Naive B cell (primary cell): ENCODE data around the gene OSBPL1A. TPM values are rescaled to one million over a fixed set of nuclear protein-coding genes. Genes with fewer than 3 reads are reported as not detected.

Experiments used
- ATAC-seq, 2 donors: fragments of 150-1000 bp; cut with Tn5 transposase; 2 replicates each; pipeline ENCODE4 v1.10.0; 2021; ENCODE audit warnings: low read depth in 2 of 2, mild to moderate bottlenecking in 2 of 2, moderate library complexity in 2 of 2
- DNase-seq: peaks from one replicate; pipeline ENCODE4 v3.0.0; 2022
- H3K27ac Mint-ChIP-seq, 6 donors: one replicate each; pipeline ENCODE4 v1.8.0; 2020 to 2022; ENCODE audit warnings: mild to moderate bottlenecking in 6 of 6, mixed read lengths in 6 of 6, moderate library complexity in 5 of 6, inconsistent platforms in 2 of 6
- H3K27me3 Mint-ChIP-seq, 3 donors: one replicate each; pipeline ENCODE4 v1.8.0; 2021 to 2022; ENCODE audit warnings: mixed read lengths in 3 of 3, mild to moderate bottlenecking in 1 of 3
- H3K36me3 Mint-ChIP-seq, 2 donors: one replicate each; pipeline ENCODE4 v1.8.0; 2020 to 2022; ENCODE audit warnings: mixed read lengths in 2 of 2, inconsistent platforms in 1 of 2, mild to moderate bottlenecking in 1 of 2
- H3K4me1 Mint-ChIP-seq, 3 donors: one replicate each; pipeline ENCODE4 v1.8.0; 2020 to 2022; ENCODE audit warnings: mixed read lengths in 3 of 3, inconsistent platforms in 1 of 3, mild to moderate bottlenecking in 1 of 3, moderate library complexity in 1 of 3
- H3K4me3 Mint-ChIP-seq, 8 donors: one replicate each; pipeline ENCODE4 v1.8.0; 2020 to 2022; ENCODE audit warnings: mild to moderate bottlenecking in 8 of 8, mixed read lengths in 8 of 8, moderate library complexity in 8 of 8, inconsistent platforms in 2 of 8
- H3K9me3 Mint-ChIP-seq, 7 donors: one replicate each; pipeline ENCODE4 v1.8.0; 2020 to 2022; ENCODE audit warnings: mixed read lengths in 7 of 7, mild to moderate bottlenecking in 5 of 7, inconsistent platforms in 2 of 7, moderate library complexity in 1 of 7
- polyA plus RNA-seq, 6 donors: library from polyadenylated mRNA; unstranded; fragments of 300-500 nt; fragmentation: Illumina TruSeq; gene quantifications; one replicate each; pipeline ENCODE4 v1.2.3, GENCODE V29; 2021; ENCODE audit warnings: low read depth in 6 of 6

The OSBPL1A gene
- polyA plus RNA-seq, 6 donors from 2014 or later, result 1.8 to 4.4 (median 3.6) TPM; not detected in 1

GRCh38 chr18:24268784-24269550, 128.7 kb downstream of the OSBPL1A start:
- peaks cover 0 to 9% (median 3%) of the 10 kb centered on the region in 7 donors for H3K9me3 Mint-ChIP-seq
- ATAC-seq (no peak), DNase-seq (no peak)
- peaks cover 10 to 20% (median 10%) of the 10 kb centered on the region in 3 donors for H3K4me1 Mint-ChIP-seq
- H3K27me3 Mint-ChIP-seq, result peaks cover 4 to 20% (median 15%) of the 10 kb centered on the region in 3 donors
- peaks cover 0 to 8% of the 10 kb centered on the region in 2 donors for H3K36me3 Mint-ChIP-seq
- H3K4me3 Mint-ChIP-seq, result no peak overlapping the region
- peak overlapping the region in 2 of 6 donors; percentile 0 to 67 for H3K27ac Mint-ChIP-seq

- Mint-ChIP-seq H3K27me3 (peaks cover 0 to 15% (median 7%) of the 10 kb centered on the region in 3 donors), H3K4me3 (no peak overlapping the region), H3K9me3 (peaks cover 0 to 9% (median 3%) of the 10 kb centered on the region in 7 donors), H3K27ac (no peak overlapping the region), H3K4me1 (peaks cover 10 to 20% (median 10%) of the 10 kb centered on the region in 3 donors), H3K36me3 (peaks cover 0 to 8% of the 10 kb centered on the region in 2 donors)
- ATAC-seq (no peak), DNase-seq (no peak)
Observed at GRCh38 chr18:24267878-24268277, 129.7 kb downstream of the OSBPL1A start.

DNA sequence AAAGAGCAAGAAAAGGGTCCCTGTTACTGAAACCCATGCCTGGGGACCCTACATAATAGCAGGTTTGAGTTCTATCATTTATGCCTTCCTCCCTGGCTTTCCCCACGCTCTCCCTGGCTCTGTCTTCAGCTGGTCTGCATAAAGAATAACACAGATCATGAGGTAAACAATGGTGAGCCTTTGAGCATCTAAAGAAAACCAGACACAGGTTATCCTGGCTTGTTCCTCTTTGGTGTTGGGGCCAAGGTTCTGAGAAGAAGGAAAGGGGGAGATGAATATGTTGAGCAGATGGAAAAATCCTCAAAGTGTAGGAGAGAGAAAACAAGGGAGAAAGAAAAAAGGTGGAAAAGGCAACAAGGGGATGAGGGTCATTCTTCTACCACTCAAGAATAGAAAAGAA, 131.5 kb downstream of the OSBPL1A start:
- Mint-ChIP-seq H3K9me3 (peaks cover 0 to 9% (median 3%) of the 10 kb centered on the region in 7 donors), H3K27ac (peak overlapping the region in 1 of 6 donors; percentile 20), H3K36me3 (peaks cover 0 to 8% of the 10 kb centered on the region in 2 donors), H3K4me3 (no peak overlapping the region), H3K27me3 (peaks cover 0 to 5% (median 5%) of the 10 kb centered on the region in 3 donors), H3K4me1 (peaks cover 2 to 10% (median 6%) of the 10 kb centered on the region in 3 donors)
- DNase-seq (no peak), ATAC-seq (no peak)

GRCh38 chr18:24265502-24266064, 132.0 kb downstream of the OSBPL1A start:
- Mint-ChIP-seq H3K4me3 (no peak overlapping the region), H3K4me1 (peaks cover 0 to 6% (median 4%) of the 10 kb centered on the region in 3 donors)

GRCh38 chr18:24263050-24263449, 134.6 kb downstream of the OSBPL1A start:
- ATAC-seq (no peak), DNase-seq (no peak)
- H3K9me3 Mint-ChIP-seq, result peaks cover 0 to 9% (median 5%) of the 10 kb centered on the region in 7 donors
- no peak overlapping the region for H3K4me3 Mint-ChIP-seq
- no peak overlapping the region for H3K27ac Mint-ChIP-seq
- H3K27me3 Mint-ChIP-seq, result no peaks in the 10 kb centered on the region
- peaks cover 0 to 4% (median 4%) of the 10 kb centered on the region in 3 donors for H3K4me1 Mint-ChIP-seq
- H3K36me3 Mint-ChIP-seq, result peaks cover 0 to 8% of the 10 kb centered on the region in 2 donors

More at GRCh38 chr18:24265502-24266064, 132.0 kb downstream of the OSBPL1A start:
- H3K27me3 Mint-ChIP-seq, result no peaks in the 10 kb centered on the region
- peaks cover 0 to 8% of the 10 kb centered on the region in 2 donors for H3K36me3 Mint-ChIP-seq
- peaks cover 0 to 9% (median 3%) of the 10 kb centered on the region in 7 donors for H3K9me3 Mint-ChIP-seq
- DNase-seq (no peak), ATAC-seq (no peak)
- peak overlapping the region in 1 of 6 donors; percentile 20 for H3K27ac Mint-ChIP-seq

DNA sequence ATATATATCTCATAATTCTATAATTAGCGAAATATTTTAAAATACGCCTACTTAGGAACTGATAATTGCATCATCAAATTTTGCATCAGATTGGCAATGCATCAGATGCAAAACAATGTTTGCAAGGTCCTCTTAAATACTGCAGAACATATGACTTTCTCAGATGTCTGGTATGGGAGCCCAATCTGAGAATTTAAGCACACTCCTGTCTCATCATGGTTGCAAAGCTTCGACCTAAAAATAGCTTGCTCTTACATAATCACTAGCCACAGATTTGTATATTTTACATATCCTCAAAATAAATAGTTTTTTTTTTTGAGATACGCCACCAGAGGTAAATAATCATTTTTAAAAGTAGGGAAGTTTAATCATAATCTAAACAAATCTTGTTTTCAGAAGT, 135.5 kb downstream of the OSBPL1A start:
- H3K9me3 Mint-ChIP-seq, result peaks cover 0 to 9% (median 4%) of the 10 kb centered on the region in 7 donors
- DNase-seq, result no peak
- ATAC-seq, result no peak
- peaks cover 0 to 8% of the 10 kb centered on the region in 2 donors for H3K36me3 Mint-ChIP-seq
- no peak overlapping the region for H3K4me3 Mint-ChIP-seq
- H3K27ac Mint-ChIP-seq, result no peak overlapping the region
- peaks cover 0 to 4% (median 0%) of the 10 kb centered on the region in 3 donors for H3K4me1 Mint-ChIP-seq
- H3K27me3 Mint-ChIP-seq, result no peaks in the 10 kb centered on the region

DNA sequence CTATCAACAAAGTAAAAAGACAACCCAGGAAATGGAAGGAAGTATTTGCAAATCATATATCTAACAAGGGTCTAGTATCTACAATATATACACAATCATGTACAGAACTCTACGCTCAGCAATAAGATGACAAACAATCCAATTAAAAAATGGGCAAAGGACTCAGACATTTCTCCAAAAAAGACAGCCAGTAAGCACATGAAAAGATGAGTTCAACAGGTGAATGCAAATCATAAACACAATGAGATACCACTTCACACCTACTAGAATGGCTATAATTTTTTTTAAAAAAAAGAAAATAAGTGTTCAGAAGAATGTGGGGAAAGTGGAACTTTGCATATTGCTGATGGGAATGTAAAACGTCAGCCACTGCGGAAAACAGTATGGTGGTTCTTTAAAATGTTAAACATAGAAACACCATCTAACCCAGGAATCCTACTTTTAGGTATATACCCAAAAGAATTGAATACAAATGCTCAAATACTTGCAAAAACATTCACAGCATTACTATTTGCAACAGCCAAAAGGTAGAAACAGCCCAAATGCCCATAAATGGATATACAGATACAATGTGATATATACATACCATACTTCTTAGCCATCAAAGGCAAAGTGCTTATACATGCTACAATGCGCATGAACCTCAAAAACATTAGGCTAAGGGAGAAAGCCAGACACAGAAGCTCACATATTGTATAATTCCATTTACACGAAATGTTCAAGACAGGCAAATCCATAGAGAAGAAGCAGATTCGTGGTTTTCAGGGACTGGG, 137.6 kb downstream of the OSBPL1A start:
- no peak for DNase-seq
- no peaks in the 10 kb centered on the region for H3K4me1 Mint-ChIP-seq
- peak overlapping the region in 1 of 6 donors; percentile 3 for H3K27ac Mint-ChIP-seq
- no peaks in the 10 kb centered on the region for H3K36me3 Mint-ChIP-seq
- H3K9me3 Mint-ChIP-seq, result peaks cover 0 to 4% (median 1%) of the 10 kb centered on the region in 7 donors
- no peak overlapping the region for H3K4me3 Mint-ChIP-seq
- H3K27me3 Mint-ChIP-seq, result no peaks in the 10 kb centered on the region
- ATAC-seq, result no peak

- no peak overlapping the region for H3K27ac Mint-ChIP-seq
- ATAC-seq, result no peak
- DNase-seq, result no peak
- no peaks in the 10 kb centered on the region for H3K27me3 Mint-ChIP-seq
- H3K4me3 Mint-ChIP-seq, result no peak overlapping the region
- peaks cover 0 to 4% (median 1%) of the 10 kb centered on the region in 7 donors for H3K9me3 Mint-ChIP-seq
- H3K36me3 Mint-ChIP-seq, result no peaks in the 10 kb centered on the region
- H3K4me1 Mint-ChIP-seq, result no peaks in the 10 kb centered on the region
Observed at GRCh38 chr18:24254071-24254470, 143.6 kb downstream of the OSBPL1A start.

DNA sequence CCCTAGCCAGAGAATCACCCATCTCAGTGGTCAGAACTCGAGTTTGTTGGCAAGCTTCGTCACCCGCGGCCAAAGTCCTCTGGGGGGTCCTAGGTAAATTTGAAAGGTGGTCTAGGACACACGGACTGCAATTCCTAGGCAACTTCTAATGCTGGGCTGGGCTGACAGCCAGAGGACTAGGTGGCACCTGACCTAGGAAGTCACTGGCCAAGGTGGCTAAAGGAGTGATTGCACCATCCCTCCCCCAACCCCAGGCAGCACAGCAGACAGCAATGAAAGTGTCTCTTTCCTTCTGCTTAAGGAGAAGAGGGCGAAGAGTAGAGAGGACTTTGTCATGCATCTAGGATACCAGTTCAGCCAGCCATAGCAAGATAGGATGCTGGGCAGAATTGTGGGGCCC, 147.9 kb downstream of the OSBPL1A start:
- peaks cover 4 to 9% of the 10 kb centered on the region in 2 donors for H3K36me3 Mint-ChIP-seq
- H3K4me3 Mint-ChIP-seq, result no peak overlapping the region
- no peak overlapping the region for H3K27ac Mint-ChIP-seq
- no peaks in the 10 kb centered on the region for H3K4me1 Mint-ChIP-seq
- DNase-seq (no peak), ATAC-seq (no peak)
- no peaks in the 10 kb centered on the region for H3K27me3 Mint-ChIP-seq
- H3K9me3 Mint-ChIP-seq, result peaks cover 0 to 6% (median 0%) of the 10 kb centered on the region in 7 donors

DNA sequence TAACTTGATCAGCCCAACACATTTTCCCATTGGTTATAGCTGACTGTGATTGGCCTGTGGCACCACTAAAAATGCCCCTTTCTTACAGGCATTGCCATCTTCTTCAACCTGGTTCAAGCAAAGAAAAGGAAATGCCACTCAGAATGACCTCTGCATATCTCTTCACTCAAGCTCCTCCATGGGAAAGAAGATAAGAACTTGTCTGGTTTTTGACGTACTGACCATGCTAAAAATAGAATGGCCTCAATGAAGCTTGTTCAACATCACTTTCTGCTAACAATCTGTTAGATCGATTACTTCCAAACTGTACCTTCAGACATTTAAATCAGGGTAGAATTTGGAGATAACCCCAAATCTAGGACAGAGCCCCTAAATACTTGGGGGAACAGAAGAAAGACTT, 149.3 kb downstream of the OSBPL1A start:
- H3K4me1 Mint-ChIP-seq, result no peaks in the 10 kb centered on the region
- H3K36me3 Mint-ChIP-seq, result peaks cover 4 to 9% of the 10 kb centered on the region in 2 donors
- H3K27me3 Mint-ChIP-seq, result no peaks in the 10 kb centered on the region
- peaks cover 0 to 6% (median 0%) of the 10 kb centered on the region in 7 donors for H3K9me3 Mint-ChIP-seq
- H3K4me3 Mint-ChIP-seq, result no peak overlapping the region
- DNase-seq (no peak), ATAC-seq (no peak)
- no peak overlapping the region for H3K27ac Mint-ChIP-seq

DNA sequence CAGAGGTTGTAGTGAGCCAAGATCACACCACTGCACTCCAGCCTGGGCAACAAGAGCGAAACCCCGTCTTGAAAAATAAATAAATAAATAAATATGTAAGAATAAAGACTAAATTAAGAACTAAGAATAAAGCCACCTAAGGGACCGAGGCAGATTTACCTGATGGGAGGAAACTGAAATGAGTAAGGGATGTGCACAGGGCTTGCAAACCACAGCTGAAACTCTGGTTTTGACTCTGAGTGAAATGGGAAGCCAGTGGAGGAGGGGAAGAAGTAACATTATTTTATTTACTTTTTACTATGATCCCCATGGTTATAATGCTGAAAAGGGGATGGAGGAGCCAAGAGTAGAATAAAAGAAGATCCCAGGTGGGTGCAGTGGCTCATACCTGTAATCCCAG, 151.5 kb downstream of the OSBPL1A start:
- H3K9me3 Mint-ChIP-seq, result peaks cover 0 to 7% (median 0%) of the 10 kb centered on the region in 7 donors
- H3K4me3 Mint-ChIP-seq, result no peak overlapping the region
- H3K36me3 Mint-ChIP-seq, result peaks cover 4 to 9% of the 10 kb centered on the region in 2 donors
- no peak overlapping the region for H3K27ac Mint-ChIP-seq
- no peak for DNase-seq
- no peaks in the 10 kb centered on the region for H3K27me3 Mint-ChIP-seq
- no peaks in the 10 kb centered on the region for H3K4me1 Mint-ChIP-seq
- no peak for ATAC-seq

- Mint-ChIP-seq H3K27ac (no peak overlapping the region), H3K4me3 (no peak overlapping the region), H3K36me3 (peaks cover 4 to 9% of the 10 kb centered on the region in 2 donors), H3K9me3 (peaks cover 0 to 8% (median 0%) of the 10 kb centered on the region in 7 donors), H3K4me1 (no peaks in the 10 kb centered on the region), H3K27me3 (no peaks in the 10 kb centered on the region)
- no peak for DNase-seq
- ATAC-seq, result no peak
Observed at GRCh38 chr18:24244698-24245097, 152.9 kb downstream of the OSBPL1A start.

DNA sequence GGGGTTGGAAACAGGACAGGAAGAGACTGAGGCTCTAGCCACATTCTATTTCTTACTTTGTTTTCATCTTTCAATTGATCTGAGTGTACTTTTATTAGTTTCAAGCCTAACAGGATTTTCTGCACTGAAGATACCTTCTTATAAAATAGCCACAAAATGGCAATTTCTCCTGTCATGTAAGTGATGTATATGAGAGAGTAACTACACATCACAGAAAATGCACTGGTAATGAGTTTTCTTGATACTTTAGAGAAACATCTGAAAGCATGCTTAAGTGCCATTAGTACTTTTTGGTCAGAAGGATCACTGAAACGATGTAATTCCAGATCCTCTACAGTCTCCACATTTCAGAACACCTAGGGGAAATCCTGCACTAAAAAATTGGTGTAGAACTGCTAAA, 153.9 kb downstream of the OSBPL1A start:
- Mint-ChIP-seq H3K27me3 (no peaks in the 10 kb centered on the region), H3K36me3 (peaks cover 4 to 9% of the 10 kb centered on the region in 2 donors), H3K27ac (no peak overlapping the region), H3K4me1 (peaks cover 0 to 3% (median 0%) of the 10 kb centered on the region in 3 donors), H3K9me3 (peaks cover 0 to 8% (median 0%) of the 10 kb centered on the region in 7 donors), H3K4me3 (no peak overlapping the region)
- no peak for DNase-seq
- no peak for ATAC-seq
